Right ventricle myocardium superior (tissue), 1 donor: ENCODE data around the gene NXNL2. TPM values are rescaled to one million over a fixed set of nuclear protein-coding genes. Genes with fewer than 3 reads are reported as not detected.

Source experiments
- ATAC-seq: fragments of 200-7000 bp; cut with Tn5 transposase; one replicate; pipeline ENCODE4 v1.9.1; 2020; ENCODE audit warnings: mild to moderate bottlenecking; ENCODE audit not compliant: poor library complexity
- DNase-seq: peaks from one replicate; pipeline ENCODE4 v3.0.0-alpha.2; 2020
- intact Hi-C: fragments of 100-400 bp; cut with DNase I; formaldehyde crosslinking; loops from one replicate; pipeline ENCODE4 v1.11.2; 2022
- long read RNA-seq: library from polyadenylated mRNA; unstranded; transcript quantifications from one replicate; pipeline ENCODE4 v2.0.0, GENCODE V29; 2021
- total RNA-seq: library from RNA; stranded (reverse); fragmentation: NEBNext Ultra II Directional; extraction: Animal tissue kit (Norgen Biotek cat#: 25700); gene quantifications from one replicate; pipeline ENCODE4 v1.2.1, GENCODE V29; 2021
- donor health status: DM: no; HTN: yes; CAD: no; lungs with severe emphysema.

Gene NXNL2
- not detected for total RNA-seq
- long read RNA-seq: 0 reads

GRCh38 chr9:88534456-88535225 lies at the start of gene NXNL2:
NXNL2 (plus strand) TSS chr9:88535178; CDS start chr9:88535435, 257 bp downstream.
- DNase-seq (peak; percentile 80), ATAC-seq (peak; percentile 75)
- intact Hi-C loops: no loop called here

- no peak for ATAC-seq
- no peak for DNase-seq
- intact Hi-C loops: no loop called here
Measured at GRCh38 chr9:88488166-88488565, 46.8 kb upstream of the NXNL2 start.

GRCh38 chr9:88494983-88495721 lies 39.8 kb upstream of the NXNL2 start:
- no peak for DNase-seq
- intact Hi-C loops: no loop called here
- no peak for ATAC-seq

GRCh38 chr9:88497224-88497623 lies 37.8 kb upstream of the NXNL2 start:
- DNase-seq (no peak), ATAC-seq (no peak)
- intact Hi-C loops: no loop called here

- peak; percentile 83 for ATAC-seq
- intact Hi-C loops: no loop called here
- DNase-seq: peak; percentile 67
Measured at GRCh38 chr9:88498880-88499279, 36.1 kb upstream of the NXNL2 start.

- no peak for ATAC-seq
- DNase-seq: no peak
- intact Hi-C loops: no loop called here
Measured at GRCh38 chr9:88501086-88501485, 33.9 kb upstream of the NXNL2 start.

GRCh38 chr9:88502552-88503034 lies 32.4 kb upstream of the NXNL2 start:
- DNase-seq (no peak), ATAC-seq (no peak)
- intact Hi-C loops: no loop called here

GRCh38 chr9:88503081-88503844 lies 31.7 kb upstream of the NXNL2 start:
- intact Hi-C loops: no loop called here
- no peak for ATAC-seq
- no peak for DNase-seq

GRCh38 chr9:88503845-88504764 lies 30.9 kb upstream of the NXNL2 start:
- DNase-seq (no peak), ATAC-seq (no peak)
- intact Hi-C loops: no loop called here

- intact Hi-C loops: no loop called here
- ATAC-seq: no peak
- DNase-seq: no peak
Measured at GRCh38 chr9:88508326-88508725, 26.7 kb upstream of the NXNL2 start.

GRCh38 chr9:88511906-88512305 lies 23.1 kb upstream of the NXNL2 start:
- DNase-seq (no peak), ATAC-seq (no peak)
- intact Hi-C loops: no loop called here

- intact Hi-C loops: no loop called here
- ATAC-seq: no peak
- no peak for DNase-seq
Measured at GRCh38 chr9:88514247-88514646, 20.7 kb upstream of the NXNL2 start.

- DNase-seq: no peak
- no peak for ATAC-seq
- intact Hi-C loops: no loop called here
Measured at GRCh38 chr9:88521308-88521707, 13.7 kb upstream of the NXNL2 start.

- no peak for ATAC-seq
- intact Hi-C loops: no loop called here
- DNase-seq: no peak
Measured at GRCh38 chr9:88522360-88522759, 12.6 kb upstream of the NXNL2 start.

- intact Hi-C loops: no loop called here
- ATAC-seq (no peak), DNase-seq (no peak)
Measured at GRCh38 chr9:88523056-88523455, 11.9 kb upstream of the NXNL2 start.

- DNase-seq (no peak), ATAC-seq (no peak)
- intact Hi-C loops: no loop called here
Measured at GRCh38 chr9:88524911-88525310, 10.1 kb upstream of the NXNL2 start.

GRCh38 chr9:88527618-88528017 lies 7.4 kb upstream of the NXNL2 start:
- no peak for DNase-seq
- intact Hi-C loops: no loop called here
- ATAC-seq: no peak

GRCh38 chr9:88528080-88528790 lies 6.7 kb upstream of the NXNL2 start:
- intact Hi-C loops: no loop called here
- DNase-seq (no peak), ATAC-seq (no peak)
